ENCODE measurements around the gene STUB1. TPM values are rescaled to one million over a fixed set of nuclear protein-coding genes. Genes with fewer than 3 reads are reported as not detected.

The STUB1 gene
- total RNA-seq, 1 donor from 2014 or later, result 124 TPM

DNA sequence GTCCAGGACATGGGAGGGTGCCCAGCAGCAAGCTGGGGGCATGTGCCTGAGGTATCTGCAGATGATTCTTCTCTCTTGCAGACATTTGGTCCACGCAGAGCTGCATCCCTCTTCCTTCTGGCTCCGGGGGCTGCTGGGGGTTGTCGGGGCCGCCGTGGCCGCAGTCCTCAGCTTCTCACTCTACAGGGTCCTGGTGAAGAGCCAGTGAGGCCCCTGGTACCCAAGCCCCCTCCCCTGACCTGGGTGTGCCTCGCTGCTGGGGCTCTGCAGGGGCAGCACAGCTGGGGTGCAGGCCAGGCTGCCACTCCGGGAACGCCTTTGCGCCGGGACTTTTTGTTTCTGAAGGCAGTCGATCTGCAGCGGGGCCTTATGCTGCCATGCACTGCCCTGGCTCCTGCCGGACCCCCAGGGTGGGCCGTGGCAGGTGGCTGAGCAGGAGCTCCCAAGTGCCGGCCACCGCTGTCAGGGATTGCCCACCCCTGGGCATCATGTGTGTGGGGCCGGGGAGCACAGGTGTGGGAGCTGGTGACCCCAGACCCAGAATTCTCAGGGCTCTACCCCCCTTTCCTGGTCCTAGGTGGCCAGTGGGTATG, 6.7 kb upstream of the STUB1 start:
- no peaks in the 10 kb centered on the region for H3K9me3 ChIP-seq
- no peak overlapping the region for H3K27ac ChIP-seq
- H3K27me3 ChIP-seq, result no peaks in the 10 kb centered on the region
- no peak for DNase-seq (ENCODE audit: extremely low spot score in 2 of 2)
- intact Hi-C loops (cut with DNase I), result no loop called here
- peaks cover 0 to 42% of the 10 kb centered on the region in 2 donors for H3K36me3 ChIP-seq
- H3K4me1 ChIP-seq, result peaks cover 45% of the 10 kb centered on the region
- no peak overlapping the region for H3K4me3 ChIP-seq
- TF ChIP-seq, protein P1, sequence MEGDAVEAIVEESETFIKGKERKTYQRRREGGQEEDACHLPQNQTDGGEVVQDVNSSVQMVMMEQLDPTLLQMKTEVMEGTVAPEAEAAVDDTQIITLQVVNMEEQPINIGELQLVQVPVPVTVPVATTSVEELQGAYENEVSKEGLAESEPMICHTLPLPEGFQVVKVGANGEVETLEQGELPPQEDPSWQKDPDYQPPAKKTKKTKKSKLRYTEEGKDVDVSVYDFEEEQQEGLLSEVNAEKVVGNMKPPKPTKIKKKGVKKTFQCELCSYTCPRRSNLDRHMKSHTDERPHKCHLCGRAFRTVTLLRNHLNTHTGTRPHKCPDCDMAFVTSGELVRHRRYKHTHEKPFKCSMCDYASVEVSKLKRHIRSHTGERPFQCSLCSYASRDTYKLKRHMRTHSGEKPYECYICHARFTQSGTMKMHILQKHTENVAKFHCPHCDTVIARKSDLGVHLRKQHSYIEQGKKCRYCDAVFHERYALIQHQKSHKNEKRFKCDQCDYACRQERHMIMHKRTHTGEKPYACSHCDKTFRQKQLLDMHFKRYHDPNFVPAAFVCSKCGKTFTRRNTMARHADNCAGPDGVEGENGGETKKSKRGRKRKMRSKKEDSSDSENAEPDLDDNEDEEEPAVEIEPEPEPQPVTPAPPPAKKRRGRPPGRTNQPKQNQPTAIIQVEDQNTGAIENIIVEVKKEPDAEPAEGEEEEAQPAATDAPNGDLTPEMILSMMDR (IDR thresholded peaks at IDR 0.05), result no peak
- no peak for TF ChIP-seq POLR2A (IDR thresholded peaks at IDR 0.05)
- no peak for TF ChIP-seq POLR2AphosphoS5 (IDR thresholded peaks at IDR 0.05; ENCODE audit: insufficient read depth in 1 of 2, low read depth in 1 of 2)

DNA sequence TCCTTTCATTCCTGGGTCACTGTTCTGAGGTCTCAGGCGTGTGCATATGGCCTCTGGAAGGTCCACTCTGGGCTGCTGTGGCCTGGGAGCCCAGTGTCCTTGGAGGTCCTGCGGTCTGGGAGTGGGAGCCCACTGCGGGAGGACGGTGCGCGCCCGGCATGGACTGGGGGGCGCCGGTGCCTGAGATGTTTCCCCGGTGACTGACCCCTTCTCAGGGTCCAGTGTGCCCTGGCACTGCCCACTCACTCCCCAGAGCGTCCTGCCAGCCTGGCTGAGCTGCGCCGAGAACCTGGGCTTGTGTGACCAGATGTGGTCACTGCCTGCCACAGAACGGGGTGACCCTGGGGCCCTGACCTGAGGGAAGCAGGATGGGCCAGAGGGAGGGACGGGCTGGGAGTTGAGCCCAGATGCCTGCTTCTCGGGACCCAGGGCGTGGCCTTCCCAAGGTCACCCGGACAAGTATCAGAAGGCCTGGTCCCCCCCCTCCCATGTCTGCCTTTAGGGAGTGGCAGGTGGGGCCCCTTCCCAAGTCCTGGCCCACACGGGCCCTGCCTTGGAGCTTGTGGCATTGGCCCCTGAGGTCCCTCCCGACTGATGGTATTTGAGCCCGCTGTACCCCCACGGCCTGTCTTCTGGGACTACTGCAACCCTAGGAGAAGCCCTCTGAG, 5.9 kb upstream of the STUB1 start:
- Histone ChIP-seq H3K4me3 (no peak overlapping the region), H3K27ac (no peak overlapping the region)

DNA sequence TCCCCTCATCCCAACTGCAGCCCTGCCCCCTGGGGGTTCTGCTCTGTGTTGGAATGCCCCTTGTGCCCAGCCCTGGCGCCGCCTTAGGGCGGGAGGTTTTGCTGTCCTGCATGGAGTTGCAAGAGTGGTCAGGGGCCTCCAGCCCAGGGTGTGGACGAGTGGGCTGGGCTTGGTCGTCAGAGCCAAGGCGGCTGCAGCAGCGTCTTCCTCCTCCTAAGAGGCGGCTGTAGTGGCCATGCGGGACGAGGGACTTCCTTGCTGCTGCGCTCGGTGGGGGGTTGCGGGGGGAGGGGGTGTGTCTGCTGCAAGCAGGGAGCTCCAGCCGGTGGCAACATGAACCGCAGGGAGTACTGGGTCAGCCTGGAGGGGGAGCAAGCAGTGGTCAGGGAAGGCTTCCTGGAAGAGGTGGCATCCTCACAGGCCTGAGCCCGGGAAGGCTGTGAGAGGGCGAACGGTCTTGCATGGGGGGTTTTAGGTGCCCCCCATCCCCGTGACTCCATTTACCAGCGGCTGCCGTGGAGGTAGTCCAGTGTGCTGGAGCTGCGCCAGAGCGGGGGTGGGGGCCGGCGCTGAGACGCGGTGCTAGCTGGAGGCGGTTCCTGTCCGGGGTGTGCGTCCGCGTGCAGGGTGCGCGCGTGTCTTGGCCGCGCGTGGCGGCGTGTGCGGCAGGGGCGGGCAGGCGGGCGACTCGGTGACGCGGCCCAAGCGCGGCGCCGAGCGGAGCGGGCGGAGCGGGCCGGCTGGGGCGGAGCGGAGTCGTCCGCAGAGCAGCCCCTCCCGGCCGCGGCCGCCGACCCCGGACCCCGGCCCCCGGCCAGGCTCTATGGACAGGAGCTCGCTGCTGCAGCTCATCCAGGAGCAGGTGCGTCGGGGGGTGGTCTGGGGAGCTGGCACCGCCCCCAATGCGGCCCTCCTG, 5.0 kb upstream of the STUB1 start, which contains the start of gene RHBDL1:
RHBDL1 (plus strand) TSS at position 704 of the 916 bp plus-strand sequence; CDS start at position 824, 120 bp downstream.
- H3K27ac ChIP-seq, result peak within 1 kb of the TSS; percentile 15
- intact Hi-C loops (cut with DNase I), result no loop called here
- TF ChIP-seq POLR2AphosphoS5 (IDR thresholded peaks at IDR 0.05; ENCODE audit: insufficient read depth in 1 of 2, low read depth in 1 of 2) (no peak), POLR2A (IDR thresholded peaks at IDR 0.05) (no peak)
- TF ChIP-seq, protein P1 (IDR thresholded peaks at IDR 0.05), result no peak
- no peaks in the 10 kb centered on the region for H3K9me3 ChIP-seq
- H3K36me3 ChIP-seq, result peaks cover 0 to 34% of the 10 kb centered on the region in 2 donors
- H3K4me1 ChIP-seq, result peaks cover 43% of the 10 kb centered on the region
- no peaks in the 10 kb centered on the region for H3K27me3 ChIP-seq
- H3K4me3 ChIP-seq, result peak within 1 kb of the TSS; percentile 27 to 51
- no peak for DNase-seq (ENCODE audit: extremely low spot score in 2 of 2)

More for the DNA sequence above, 5.9 kb upstream of the STUB1 start:
- Histone ChIP-seq H3K27me3 (no peaks in the 10 kb centered on the region), H3K9me3 (no peaks in the 10 kb centered on the region), H3K4me1 (peaks cover 43% of the 10 kb centered on the region), H3K36me3 (peaks cover 0 to 42% of the 10 kb centered on the region in 2 donors)
- DNase-seq (ENCODE audit: extremely low spot score in 2 of 2), result no peak
- TF ChIP-seq POLR2AphosphoS5 (IDR thresholded peaks at IDR 0.05; ENCODE audit: insufficient read depth in 1 of 2, low read depth in 1 of 2) (no peak), POLR2A (IDR thresholded peaks at IDR 0.05) (no peak)
- TF ChIP-seq, protein P1 (IDR thresholded peaks at IDR 0.05), result no peak
- intact Hi-C loops (cut with DNase I), result no loop called here

DNA sequence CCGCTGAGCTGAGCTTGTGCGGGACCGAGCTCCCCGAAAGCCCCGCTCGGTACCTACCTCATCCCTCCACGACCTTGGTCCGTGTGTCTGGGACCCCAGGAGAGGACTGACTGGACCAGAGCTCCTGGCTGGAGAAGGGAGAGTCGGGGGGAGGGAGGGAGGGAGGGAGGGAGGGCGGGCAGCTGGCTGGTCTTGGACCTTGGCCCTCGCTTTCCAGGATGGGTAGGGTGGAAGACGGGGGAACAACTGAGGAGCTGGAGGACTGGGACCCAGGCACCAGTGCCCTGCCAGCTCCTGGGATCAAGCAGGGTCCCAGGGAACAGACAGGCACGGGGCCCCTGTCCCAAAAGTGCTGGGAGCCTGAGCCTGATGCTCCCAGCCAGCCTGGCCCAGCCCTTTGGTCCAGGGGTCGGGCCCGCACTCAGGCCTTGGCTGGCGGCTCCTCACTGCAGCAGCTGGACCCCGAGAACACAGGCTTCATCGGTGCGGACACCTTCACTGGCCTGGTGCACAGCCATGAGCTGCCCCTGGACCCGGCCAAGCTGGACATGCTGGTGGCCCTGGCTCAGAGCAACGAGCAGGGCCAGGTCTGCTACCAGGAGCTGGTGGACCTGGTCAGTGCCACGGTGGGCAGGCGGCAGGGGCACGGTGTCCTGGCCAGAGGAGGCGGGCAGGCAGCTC, 4.2 kb upstream of the STUB1 start:
- intact Hi-C loops (cut with DNase I), result no loop called here
- H3K4me3 ChIP-seq, result peak overlapping the region; percentile 27 to 51
- no peak for TF ChIP-seq POLR2A (IDR thresholded peaks at IDR 0.05)
- no peak overlapping the region for H3K27ac ChIP-seq
- H3K27me3 ChIP-seq, result no peaks in the 10 kb centered on the region
- peaks cover 0 to 26% of the 10 kb centered on the region in 2 donors for H3K36me3 ChIP-seq
- DNase-seq (ENCODE audit: extremely low spot score in 2 of 2), result no peak
- no peaks in the 10 kb centered on the region for H3K9me3 ChIP-seq
- H3K4me1 ChIP-seq, result peaks cover 47% of the 10 kb centered on the region

DNA sequence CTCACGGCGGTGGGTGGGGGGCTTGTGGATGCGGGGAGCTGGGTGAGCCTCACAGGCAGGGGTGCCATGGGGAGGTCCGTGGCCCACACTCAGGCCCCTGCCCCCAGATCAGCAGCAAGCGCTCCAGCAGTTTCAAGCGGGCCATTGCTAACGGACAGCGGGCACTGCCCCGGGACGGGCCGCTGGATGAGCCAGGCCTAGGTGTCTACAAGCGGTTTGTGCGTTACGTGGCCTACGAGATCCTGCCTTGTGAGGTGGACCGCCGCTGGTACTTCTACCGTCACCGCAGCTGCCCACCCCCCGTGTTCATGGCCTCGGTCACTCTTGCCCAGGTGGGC, 3.7 kb upstream of the STUB1 start:
- intact Hi-C loops (cut with DNase I), result no loop called here
- TF ChIP-seq POLR2A (IDR thresholded peaks at IDR 0.05), result no peak
- TF ChIP-seq, protein P1 (IDR thresholded peaks at IDR 0.05), result no peak
- TF ChIP-seq POLR2AphosphoS5 (IDR thresholded peaks at IDR 0.05; ENCODE audit: insufficient read depth in 1 of 2, low read depth in 1 of 2), result no peak
- Histone ChIP-seq H3K27me3 (no peaks in the 10 kb centered on the region), H3K36me3 (peaks cover 0 to 21% of the 10 kb centered on the region in 2 donors), H3K9me3 (no peaks in the 10 kb centered on the region), H3K4me3 (no peak overlapping the region), H3K27ac (peak overlapping the region; percentile 15), H3K4me1 (peaks cover 52% of the 10 kb centered on the region)
- no peak for DNase-seq (ENCODE audit: extremely low spot score in 2 of 2)

Measured in vagina (tissue), 2 donors.